Left colon (tissue), 2 donors: ENCODE measurements around the gene CHN1. TPM values are rescaled to one million over a fixed set of nuclear protein-coding genes. Genes with fewer than 3 reads are reported as not detected.

Experiments
- ATAC-seq: fragments of 200-7000 bp; cut with Tn5 transposase; one replicate; pipeline ENCODE4 v1.9.1; 2020; ENCODE audit warnings: mild to moderate bottlenecking, moderate library complexity
- DNase-seq, 2 donors: peaks; one replicate each; pipeline ENCODE4 v3.0.0-alpha.2; 2020
- intact Hi-C, 2 donors: fragments of 100-400 bp; cut with DNase I in 1 of 2; cut with micrococcal nuclease in 1 of 2; formaldehyde crosslinking; loops; one replicate each; pipeline versions ENCODE4 v1.11.2 to v1.14.0; 2022; cut with DNase I, micrococcal nuclease
- total RNA-seq, 2 donors: library from RNA; stranded (reverse); fragmentation: NEBNext Ultra II Directional; extraction: Animal tissue kit (Norgen Biotek cat#: 25700); gene quantifications; one replicate each; pipeline ENCODE4 v1.2.1, GENCODE V29; 2021
- donor health status: DM: no; HTN: no; CAD: no.
- donor health status: DM: yes; HTN: yes; CAD: no.

The CHN1 gene
- total RNA-seq, 2 donors from 2014 or later: 1.6 to 2.3 TPM

DNA sequence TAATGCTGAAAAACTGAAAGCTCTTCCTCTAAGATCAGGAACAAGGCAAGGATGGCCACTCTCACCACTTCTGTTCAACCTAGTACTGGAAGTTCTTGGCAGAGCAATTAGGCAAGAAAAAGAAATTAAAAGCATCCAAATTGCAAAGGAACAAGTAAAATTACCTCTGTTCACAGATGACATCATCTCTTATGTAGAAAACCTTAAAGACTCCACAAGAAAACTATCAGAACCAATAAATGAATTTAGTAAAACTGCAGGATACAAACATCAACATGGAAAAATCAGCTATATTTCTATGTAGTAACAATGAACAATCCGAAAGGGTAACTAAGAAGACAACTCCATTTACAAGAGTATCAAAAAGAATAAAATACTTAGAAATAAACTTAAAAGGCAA lies 112.2 kb downstream of the CHN1 start:
- ATAC-seq (no peak), DNase-seq (no peak)
- intact Hi-C loops: no loop called here

DNA sequence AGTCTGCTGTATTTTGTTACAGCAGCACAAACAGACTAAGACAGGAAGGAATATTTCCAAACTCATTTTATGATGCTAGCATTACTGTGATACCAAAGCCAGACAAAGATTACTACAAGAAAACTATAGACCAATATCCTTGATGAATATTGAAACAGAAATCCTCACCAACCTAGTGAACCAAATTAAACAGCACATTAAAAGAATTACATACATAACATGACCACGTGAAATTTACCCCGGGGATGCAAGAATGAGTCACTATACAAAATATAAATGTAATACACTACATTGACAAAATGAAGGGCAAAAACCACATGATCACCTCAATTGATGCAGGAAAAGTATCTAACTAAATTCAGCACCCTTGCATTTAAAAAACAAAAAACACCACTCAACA lies 112.6 kb downstream of the CHN1 start:
- DNase-seq (no peak), ATAC-seq (no peak)
- intact Hi-C loops: no loop called here

DNA sequence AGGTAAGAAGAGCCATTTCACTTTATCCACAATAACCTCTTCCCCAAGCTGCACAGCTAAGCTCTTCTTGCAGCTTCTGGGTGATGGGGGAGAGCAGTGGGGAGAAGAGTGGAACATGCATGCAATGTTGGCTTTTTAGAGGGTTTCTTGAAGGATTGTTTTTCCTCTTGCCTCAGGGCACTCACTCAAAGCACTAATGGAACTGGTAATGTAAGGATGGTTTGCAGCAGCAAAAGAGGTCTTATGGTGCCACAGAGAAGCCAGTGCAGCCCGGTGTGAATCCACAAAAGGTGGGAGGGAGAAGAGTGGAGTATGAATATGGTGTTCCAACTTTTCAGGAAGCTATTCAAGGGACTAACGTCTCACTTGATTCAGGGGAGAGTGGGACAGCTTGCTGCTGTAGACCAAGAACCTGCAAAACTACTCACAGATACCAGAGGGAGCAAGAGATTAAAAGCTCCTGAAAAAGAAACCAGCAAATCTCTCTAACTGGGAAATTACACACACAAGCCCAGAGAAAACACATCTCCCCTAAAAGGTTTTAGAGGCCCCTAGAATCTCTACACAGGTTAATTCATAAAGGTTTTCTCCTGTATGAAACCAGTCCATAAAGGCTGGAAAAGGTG lies 116.4 kb downstream of the CHN1 start:
- ATAC-seq (no peak), DNase-seq (no peak)
- intact Hi-C loops: no loop called here

DNA sequence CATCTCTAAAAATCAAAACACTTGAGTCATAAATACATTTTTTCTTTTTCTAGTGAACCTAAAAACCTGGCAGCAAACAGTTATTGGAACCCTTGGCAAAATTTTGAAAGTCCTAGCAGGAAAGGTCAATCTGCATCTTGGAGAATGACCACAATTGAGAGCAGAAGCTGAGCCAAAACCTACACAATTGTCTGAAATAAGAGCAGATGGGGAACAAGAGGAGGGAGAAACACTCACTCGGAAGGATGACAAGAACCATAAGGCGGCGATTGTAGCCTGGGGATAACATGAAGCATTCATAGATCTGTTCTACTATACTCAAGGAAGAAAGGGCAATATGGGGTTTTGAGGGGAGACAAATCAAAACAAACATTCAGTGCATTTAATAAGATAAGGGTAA lies 117.0 kb downstream of the CHN1 start:
- no peak for ATAC-seq
- intact Hi-C loops: no loop called here
- DNase-seq: no peak

DNA sequence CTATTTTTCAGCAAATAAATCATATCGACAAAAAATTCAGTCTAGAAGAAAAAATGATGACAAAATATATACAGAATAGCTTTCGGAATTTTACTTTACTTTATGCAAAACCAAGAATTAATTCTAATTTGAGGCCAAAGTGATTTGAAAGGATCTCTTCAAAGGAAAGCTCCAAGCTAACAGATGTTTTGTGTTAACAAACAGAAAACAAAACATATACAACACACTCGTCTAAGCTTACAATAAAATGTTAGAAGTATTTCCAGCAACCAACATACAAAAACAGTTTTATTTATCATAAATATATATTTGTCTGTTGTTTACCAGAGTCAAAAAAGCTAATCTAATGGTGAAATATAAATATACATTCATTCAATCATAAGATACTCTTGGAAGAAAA lies 122.8 kb downstream of the CHN1 start:
- intact Hi-C loops: no loop called here
- DNase-seq (no peak), ATAC-seq (no peak)

DNA sequence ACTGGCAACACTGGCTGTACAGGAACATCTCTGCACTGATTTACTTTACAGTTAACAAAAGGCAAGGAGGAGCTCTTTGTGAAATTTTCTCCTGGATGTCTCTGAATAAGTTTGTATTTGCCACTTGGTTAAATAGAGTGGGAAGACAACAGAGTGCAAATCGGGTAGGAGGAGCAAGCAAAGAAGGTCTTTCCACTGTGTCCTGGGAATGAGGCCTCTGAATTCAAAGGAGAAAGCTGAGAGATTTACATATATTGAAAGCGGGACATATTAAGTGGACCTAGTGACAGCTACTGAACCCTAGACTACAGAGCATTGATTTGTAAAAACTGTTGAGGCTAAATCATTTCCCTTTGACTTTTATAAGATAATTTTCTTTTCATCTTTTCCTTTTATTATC lies 123.5 kb downstream of the CHN1 start:
- intact Hi-C loops: no loop called here
- DNase-seq: no peak
- no peak for ATAC-seq

DNA sequence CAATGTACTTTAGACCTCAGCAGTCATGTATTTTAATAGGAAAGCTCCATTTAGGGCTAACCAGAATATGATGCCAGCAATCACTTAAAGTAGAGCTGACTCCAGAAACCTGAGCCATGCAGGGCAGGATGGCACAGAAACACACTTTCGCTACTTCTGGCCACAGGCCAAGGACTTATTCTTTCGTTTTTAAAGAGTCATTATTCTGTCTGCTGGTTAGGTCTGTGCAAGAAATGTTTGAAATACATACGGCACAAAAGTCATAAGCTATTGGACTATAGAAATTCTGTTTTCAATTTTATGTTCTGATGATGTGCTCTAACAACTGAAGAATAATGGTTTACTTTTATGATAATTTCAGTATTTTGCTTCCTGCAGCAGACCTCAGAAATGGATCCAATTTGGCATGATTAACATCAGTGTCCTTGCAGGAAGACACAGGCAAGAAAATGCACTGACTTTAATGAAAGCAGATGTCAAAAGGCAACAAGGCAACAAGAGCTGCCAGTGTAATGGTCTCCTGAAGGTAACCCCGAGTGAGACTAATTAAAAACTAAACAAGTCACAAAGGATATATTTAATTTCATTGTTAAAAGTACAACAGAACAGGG lies 126.5 kb downstream of the CHN1 start:
- no peak for DNase-seq
- intact Hi-C loops: no loop called here
- no peak for ATAC-seq

DNA sequence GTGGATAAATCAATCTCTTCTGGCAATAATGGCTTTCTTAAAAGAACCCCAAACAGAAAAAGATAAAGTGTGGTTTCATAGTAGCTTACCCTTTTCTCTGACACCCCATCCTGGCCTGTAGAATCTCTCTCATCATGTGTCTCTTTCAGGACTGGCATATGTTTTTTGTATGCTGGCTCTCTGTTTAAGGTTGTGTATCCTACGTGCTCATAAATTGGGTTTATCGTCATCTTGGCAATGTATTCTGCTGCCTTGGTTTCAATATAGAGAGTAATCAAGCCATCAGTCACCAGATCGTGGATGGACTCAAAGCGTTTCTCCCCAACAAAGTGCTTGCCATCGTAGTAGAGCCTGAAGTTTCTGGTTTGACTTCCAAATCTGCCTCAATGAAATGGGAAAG lies 127.4 kb downstream of the CHN1 start:
- no peak for ATAC-seq
- intact Hi-C loops: no loop called here
- no peak for DNase-seq

DNA sequence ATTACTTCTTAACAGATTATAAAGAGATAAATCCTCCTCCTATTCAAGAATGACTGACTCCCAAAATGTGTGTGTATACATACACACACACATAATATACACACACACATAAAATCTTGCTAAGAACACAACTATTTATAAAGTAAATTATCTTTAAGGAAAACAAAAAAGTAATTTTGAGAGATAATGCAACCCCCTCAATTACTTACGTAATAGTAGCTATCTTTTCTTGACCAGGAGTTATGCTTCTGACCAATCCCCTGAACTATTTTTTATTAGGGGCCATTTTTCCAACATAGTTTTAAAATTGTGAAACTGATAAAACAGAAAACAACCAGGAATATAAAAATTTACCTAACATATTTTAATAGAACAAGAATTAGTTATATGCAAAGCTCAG lies 127.9 kb downstream of the CHN1 start:
- DNase-seq: no peak
- intact Hi-C loops: no loop called here
- ATAC-seq: no peak

DNA sequence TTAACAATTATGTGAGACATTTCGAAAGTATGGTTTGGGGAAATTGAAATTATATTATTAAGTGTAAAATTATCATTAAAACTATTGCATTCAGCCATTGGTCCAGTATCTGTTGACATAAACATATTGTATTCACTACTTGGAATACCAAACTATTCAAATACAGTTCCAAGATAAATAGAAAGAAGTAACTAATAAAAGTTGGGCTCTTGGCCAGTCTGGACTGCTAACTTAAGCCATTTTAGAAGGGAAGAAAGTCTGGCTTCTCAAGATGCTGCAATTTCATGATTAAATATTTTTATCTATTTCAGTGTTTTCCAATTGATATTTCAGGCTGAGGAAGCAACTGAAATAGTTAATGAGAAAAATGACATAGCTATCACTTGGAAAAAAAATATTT lies 131.1 kb downstream of the CHN1 start:
- intact Hi-C loops: no loop called here
- ATAC-seq (no peak), DNase-seq (no peak)

DNA sequence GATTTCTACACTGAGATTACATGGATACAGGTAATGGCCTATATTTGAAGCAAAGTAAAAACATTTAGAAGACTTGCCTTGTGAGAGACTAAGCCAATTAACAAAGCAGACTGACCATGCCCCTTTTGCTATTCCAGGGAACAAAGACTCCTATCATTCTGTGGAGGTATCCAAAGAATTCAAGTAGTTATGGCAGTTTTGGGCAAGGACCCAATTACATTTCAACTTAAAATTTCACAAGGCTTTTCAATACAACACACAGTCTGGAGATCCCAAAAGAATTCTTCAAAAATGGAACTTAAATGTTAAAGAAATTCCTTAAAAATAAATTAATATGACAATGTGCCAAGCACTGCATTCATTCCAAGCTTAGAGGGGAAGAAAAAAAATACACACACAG lies 131.7 kb downstream of the CHN1 start:
- intact Hi-C loops: no loop called here
- no peak for DNase-seq
- ATAC-seq: no peak

DNA sequence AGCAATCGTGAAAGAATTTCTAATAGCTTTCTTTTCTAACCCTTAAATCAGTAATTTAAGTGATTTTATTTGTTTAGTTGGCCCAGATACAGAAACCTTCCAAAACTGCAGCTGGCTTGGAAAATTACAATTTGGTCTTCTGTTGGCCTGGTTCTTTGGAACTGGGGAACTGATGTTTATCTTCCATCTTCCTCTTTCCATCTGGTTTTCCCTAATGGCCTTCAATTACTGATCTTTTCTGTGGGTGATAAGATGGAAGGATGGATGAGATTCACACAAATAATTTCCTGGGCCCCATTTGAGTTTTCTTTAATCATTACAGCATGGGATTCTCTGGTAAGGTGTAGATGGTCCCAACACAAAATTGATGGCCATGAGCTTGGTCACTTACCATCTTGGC lies 134.4 kb downstream of the CHN1 start:
- DNase-seq (no peak), ATAC-seq (no peak)
- intact Hi-C loops: no loop called here

DNA sequence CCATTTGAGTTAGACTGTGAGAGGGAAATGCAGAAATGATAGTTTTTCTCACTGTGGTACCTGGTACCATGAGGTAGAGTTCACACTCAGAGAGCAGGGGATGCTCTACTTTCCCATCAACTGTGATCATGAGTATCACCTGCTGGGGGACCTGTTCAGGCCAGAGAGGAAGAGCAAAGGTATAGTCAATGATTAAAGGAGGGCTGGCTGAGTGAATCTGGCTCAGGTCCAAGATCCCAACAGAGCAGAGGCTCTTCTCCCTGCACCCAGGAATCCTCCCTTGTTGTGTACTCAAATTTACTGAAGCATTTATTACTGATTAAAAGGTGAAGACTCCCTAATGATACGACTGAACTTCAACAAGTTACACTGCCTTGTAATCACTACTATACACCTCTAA lies 136.3 kb downstream of the CHN1 start:
- no peak for DNase-seq
- intact Hi-C loops: no loop called here
- ATAC-seq: no peak

DNA sequence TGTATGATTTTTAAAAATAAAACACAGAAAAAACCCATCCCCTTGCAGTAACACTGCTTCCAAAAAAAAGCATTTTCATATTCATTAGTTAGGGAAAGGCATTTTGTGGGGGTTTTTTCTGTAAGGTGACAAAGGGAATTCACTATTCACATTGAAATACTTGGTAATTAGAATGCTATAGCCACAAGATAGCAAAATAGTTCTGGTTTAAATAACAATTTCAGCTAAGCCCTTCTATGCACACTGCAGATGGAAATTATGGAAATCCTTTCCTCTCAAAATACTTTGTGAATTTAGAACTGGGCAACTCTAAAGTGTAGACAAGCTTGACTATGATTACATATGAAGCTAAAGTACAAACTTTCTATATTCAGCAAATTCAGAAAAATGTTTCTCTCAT lies 138.8 kb downstream of the CHN1 start:
- ATAC-seq: no peak
- no peak for DNase-seq
- intact Hi-C loops: no loop called here

DNA sequence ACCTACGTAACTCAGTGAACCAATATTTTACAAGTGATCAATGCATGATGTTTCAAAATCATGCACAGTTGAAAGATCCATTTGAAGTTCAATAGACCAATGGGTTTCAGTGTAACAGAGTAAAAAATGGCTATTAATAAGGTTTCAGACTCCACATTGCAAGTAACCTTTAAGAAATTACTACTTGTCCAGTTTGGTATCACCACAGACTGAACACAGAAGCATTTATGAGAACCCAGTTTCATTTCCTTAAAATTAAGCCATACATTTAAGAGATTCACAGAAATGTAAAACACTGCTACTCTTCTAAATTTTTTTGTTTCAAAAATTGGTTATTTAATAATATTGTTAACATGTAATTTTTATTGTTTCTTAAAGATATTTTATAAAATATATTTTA lies 142.0 kb downstream of the CHN1 start:
- no peak for ATAC-seq
- intact Hi-C loops: no loop called here
- DNase-seq: no peak

DNA sequence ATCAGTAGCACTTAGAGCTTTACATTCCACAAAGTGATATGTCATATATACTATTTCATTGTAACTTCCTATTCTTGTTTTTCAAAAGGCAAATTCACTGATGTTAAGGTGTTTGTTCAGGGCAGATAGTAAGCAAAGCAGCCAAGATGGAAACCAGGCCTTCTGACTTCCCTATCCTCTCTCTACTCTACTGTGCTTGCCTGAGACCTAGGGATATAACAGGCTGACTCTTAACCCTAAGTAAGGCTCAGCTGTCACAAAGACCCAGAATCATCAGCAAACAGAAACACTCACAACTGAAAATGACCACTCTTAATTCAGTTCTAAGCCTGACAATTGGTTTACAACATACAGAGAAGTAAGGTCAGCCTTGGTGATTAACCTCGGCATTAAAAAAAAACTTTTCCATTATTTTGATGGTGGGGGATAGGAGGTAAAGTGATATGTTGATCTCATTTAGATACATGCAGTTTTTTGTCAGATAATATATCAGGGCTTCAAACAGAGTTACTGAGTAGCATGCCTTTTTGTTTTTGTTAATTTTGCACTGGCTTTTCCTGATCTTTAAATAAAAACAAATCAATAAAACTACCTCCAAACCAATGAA lies 145.5 kb downstream of the CHN1 start:
- intact Hi-C loops: no loop called here
- DNase-seq (no peak), ATAC-seq (no peak)

DNA sequence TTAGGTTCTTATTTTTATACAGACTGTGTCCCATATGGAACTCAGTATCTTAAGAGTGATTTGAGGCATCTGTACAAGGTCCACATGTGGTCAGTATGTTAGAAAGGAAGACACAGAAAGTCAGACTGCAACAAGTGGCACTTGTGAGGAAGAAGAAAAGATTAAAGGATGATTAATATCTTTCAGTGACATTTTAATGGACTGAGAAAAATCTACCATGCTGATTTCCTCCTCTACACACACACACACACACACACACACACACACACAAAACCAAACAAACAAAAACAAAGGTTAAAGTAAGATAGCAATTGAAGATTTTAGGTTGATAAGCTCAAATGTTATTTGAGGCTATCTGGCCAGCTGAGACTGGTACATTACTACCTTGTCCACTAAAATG lies 146.4 kb downstream of the CHN1 start:
- intact Hi-C loops: no loop called here
- DNase-seq: no peak
- ATAC-seq: no peak

DNA sequence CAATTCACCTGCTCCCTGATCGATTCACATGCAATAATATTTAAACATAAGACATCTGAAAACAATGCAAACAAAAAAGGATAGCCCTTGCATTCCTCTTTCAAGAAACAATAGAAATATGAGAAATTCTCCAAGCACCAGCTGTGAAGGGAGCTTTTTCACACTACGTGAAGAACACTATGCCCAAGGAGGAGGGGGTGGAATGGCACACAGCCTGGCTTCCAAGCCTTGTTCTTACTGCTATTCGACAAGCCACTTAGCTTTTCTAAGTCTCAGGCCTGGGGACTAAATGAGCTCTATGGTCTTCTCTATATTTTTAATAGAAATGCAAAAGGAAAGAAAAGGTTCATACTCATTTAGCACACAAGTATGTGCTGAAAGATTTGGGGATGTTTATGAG lies 148.7 kb downstream of the CHN1 start:
- intact Hi-C loops: no loop called here
- no peak for ATAC-seq
- DNase-seq: no peak

DNA sequence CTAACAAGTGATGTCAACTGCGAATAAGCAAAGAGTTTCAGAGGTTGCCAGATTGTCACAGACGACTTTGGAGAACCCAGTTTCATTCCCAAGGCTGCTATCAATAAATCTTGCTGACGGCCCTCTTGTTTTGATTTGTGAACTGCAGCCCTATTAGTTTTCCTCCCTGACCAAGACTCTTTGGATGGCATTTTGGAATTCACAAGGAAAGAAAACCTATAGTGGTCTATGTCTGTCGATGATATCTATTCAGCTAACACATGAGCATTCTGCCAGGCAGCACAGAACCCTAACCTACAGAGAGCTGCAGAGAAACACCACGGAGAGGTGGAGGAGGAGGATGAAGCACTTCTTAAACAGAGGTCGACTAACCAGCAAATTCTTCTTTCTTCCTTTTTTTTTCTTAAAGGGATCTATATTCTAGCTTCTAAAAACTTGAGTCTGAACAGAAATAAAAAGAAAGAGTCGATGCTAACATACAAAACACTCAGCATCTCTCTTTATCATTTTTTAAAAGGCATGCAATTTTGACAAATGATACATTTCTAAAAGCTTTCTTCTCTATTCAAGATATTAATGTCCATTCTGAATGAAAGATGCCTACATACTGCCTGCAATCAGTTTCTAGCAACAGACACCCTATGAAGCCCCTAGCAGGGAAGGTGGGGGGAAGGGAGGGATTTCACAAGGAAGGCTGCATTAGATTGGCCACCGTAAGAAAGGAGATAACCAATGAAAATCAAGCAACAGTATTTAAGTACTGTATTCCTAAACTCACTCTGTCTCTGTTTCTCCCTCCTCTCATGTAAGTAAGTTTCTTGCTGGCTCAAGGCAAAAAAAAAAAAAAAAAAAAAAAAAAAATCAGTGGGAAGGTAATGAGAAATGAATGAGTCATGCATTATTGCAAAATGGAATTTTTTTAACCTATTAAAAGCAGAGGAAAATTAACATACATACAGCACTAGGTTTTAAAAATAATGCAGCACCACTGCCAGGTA lies 157.9 kb downstream of the CHN1 start:
- no peak for DNase-seq
- ATAC-seq: no peak
- intact Hi-C loops: no loop called here

DNA sequence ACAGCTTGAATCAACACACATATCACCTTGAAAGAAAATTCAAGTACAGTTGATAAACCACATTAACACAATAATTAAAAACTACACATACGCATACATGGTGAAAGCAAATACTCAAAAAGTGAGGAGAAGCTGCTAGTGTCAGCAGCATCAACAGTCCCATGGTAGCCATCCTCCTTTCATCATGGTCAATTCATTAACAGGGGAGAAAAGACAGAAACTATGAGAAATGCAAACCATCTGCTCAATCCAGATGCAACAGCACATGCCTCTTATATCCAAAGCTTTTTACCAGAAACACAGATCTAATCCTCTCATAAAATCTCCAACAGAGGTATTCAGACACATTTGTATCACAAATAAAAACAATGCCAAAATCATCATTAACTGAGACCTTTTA lies 159.0 kb downstream of the CHN1 start:
- DNase-seq (no peak), ATAC-seq (no peak)
- intact Hi-C loops: no loop called here
